Neural cell (in vitro differentiated cells): ENCODE measurements around the gene SLC17A7. TPM values are rescaled to one million over a fixed set of nuclear protein-coding genes. Genes with fewer than 3 reads are reported as not detected.
"Not testable (repeated sequence)": the region's sequence is repeated elsewhere in the genome, so short reads cannot be mapped to it uniquely, and the experiment has no call there.

Experiments used
- H2AFZ ChIP-seq: fragments of 200-600, 300-800 bp; sonication (generic), shearing (Covaris generic); 2 replicates; pipeline ENCODE4 v1.6.0; 2014; ENCODE audit warnings: low read depth, mild to moderate bottlenecking, antibody characterized with exemption, low read length, moderate library complexity
- H3F3A ChIP-seq: fragments of 200-600 bp; shearing (Covaris generic); 2 replicates; pipeline ENCODE4 v1.6.1; 2016; ENCODE audit warnings: mild to moderate bottlenecking, moderate library complexity, mixed read lengths, antibody characterized with exemption, low read length; ENCODE audit not compliant: insufficient read depth, poor library complexity, severe bottlenecking
- H3K27ac ChIP-seq: fragments of 200-600, 300-800 bp; sonication (generic), shearing (Covaris generic); 2 replicates; pipeline ENCODE4 v1.5.1; 2014; ENCODE audit warnings: mild to moderate bottlenecking, low read length, moderate library complexity
- H3K27me3 ChIP-seq: fragments of 300-800, 200-600 bp; sonication (generic), shearing (Covaris generic); 2 replicates; pipeline ENCODE4 v1.6.0; 2014; ENCODE audit warnings: mild to moderate bottlenecking, low read depth, low read length, moderate library complexity; ENCODE audit not compliant: insufficient read depth
- H3K36me3 ChIP-seq: fragments of 300-800, 200-600 bp; sonication (generic), shearing (Covaris generic); 2 replicates; pipeline ENCODE4 v1.5.1; 2014; ENCODE audit warnings: mild to moderate bottlenecking, antibody characterized with exemption, low read length, moderate library complexity; ENCODE audit not compliant: insufficient read depth
- H3K4me2 ChIP-seq: fragments of 300-800, 200-600 bp; sonication (generic), shearing (Covaris generic); 2 replicates; pipeline ENCODE4 v1.6.0; 2014; ENCODE audit warnings: mild to moderate bottlenecking, low read length
- H3K4me3 ChIP-seq: fragments of 300-800, 200-600 bp; sonication (generic), shearing (Covaris generic); 2 replicates; pipeline ENCODE4 v1.5.1; 2014; ENCODE audit warnings: mild to moderate bottlenecking, low read length, moderate library complexity
- H3K79me2 ChIP-seq: fragments of 200-600 bp; shearing (Covaris generic); replicated peaks from 2 replicates; pipeline ENCODE4 v1.6.0; 2014; ENCODE audit warnings: mild to moderate bottlenecking, low read length, moderate library complexity; ENCODE audit not compliant: insufficient read depth
- H3K9ac ChIP-seq: fragments of 300-800, 200-600 bp; sonication (generic), shearing (Covaris generic); 2 replicates; pipeline ENCODE4 v1.6.1; 2016; ENCODE audit warnings: mild to moderate bottlenecking, low read length, mixed read lengths
- H3K9me2 ChIP-seq: fragments of 200-600 bp; shearing (Covaris generic); 2 replicates; pipeline ENCODE4 v1.6.1; 2016; ENCODE audit warnings: mild to moderate bottlenecking, low read length, mixed read lengths; ENCODE audit not compliant: insufficient read depth
- H3K9me3 ChIP-seq: fragments of 200-600, 300-800 bp; sonication (generic), shearing (Covaris generic); 2 replicates; pipeline ENCODE4 v1.6.1; 2016; ENCODE audit warnings: mild to moderate bottlenecking, mixed run types, low read length, moderate library complexity, mixed read lengths
- H4K20me1 ChIP-seq: fragments of 200-600 bp; shearing (Covaris generic); 2 replicates; pipeline ENCODE4 v1.6.1; 2016; ENCODE audit warnings: mild to moderate bottlenecking, mixed run types; ENCODE audit not compliant: insufficient read depth
- CTCF ChIP-seq: fragments of 450-650 bp; IDR thresholded peaks from 2 replicates; pipeline ENCODE4 v1.5.1; 2014; ENCODE audit warnings: antibody characterized with exemption, mild to moderate bottlenecking, moderate library complexity; ENCODE audit not compliant: poor library complexity, severe bottlenecking
- EP300 ChIP-seq: fragments of 450-650 bp; conservative IDR thresholded peaks from 2 replicates; pipeline ENCODE4 v1.6.1; 2014; ENCODE audit warnings: antibody characterized with exemption, mild to moderate bottlenecking, moderate library complexity; ENCODE audit not compliant: poor library complexity, severe bottlenecking
- EZH2 ChIP-seq: fragments of 200-600, 300-800 bp; shearing (Covaris generic), sonication (generic); IDR thresholded peaks from 2 replicates; pipeline ENCODE4 v1.6.1; 2014; ENCODE audit warnings: antibody characterized with exemption, low read length, borderline replicate concordance, mild to moderate bottlenecking; ENCODE audit not compliant: insufficient read depth, poor library complexity, severe bottlenecking
- MXI1 ChIP-seq: fragments of 450-650 bp; conservative IDR thresholded peaks from 2 replicates; pipeline ENCODE4 v1.6.1; 2014; ENCODE audit warnings: antibody characterized with exemption, mild to moderate bottlenecking; ENCODE audit not compliant: poor library complexity, severe bottlenecking
- POLR2AphosphoS5 ChIP-seq: IDR thresholded peaks from 2 replicates; pipeline ENCODE4 v1.6.1; 2012
- RAD21 ChIP-seq: fragments of 450-650 bp; conservative IDR thresholded peaks from 2 replicates; pipeline ENCODE4 v1.6.1; 2014; ENCODE audit warnings: antibody characterized with exemption, mild to moderate bottlenecking, moderate library complexity
- REST ChIP-seq: IDR thresholded peaks from 2 replicates; pipeline ENCODE4 v1.6.1; 2012; ENCODE audit warnings: borderline replicate concordance
- SMC3 ChIP-seq: fragments of 450-650 bp; conservative IDR thresholded peaks from 2 replicates; pipeline ENCODE4 v1.6.1; 2014; ENCODE audit warnings: antibody characterized with exemption, mild to moderate bottlenecking, moderate library complexity; ENCODE audit not compliant: poor library complexity
- TAF1 ChIP-seq: IDR thresholded peaks from 2 replicates; pipeline ENCODE4 v1.6.1; 2012; ENCODE audit warnings: low read depth
- polyA plus RNA-seq: library from polyadenylated mRNA; depleted of rRNA; stranded (reverse); fragments of >200 nt; gene quantifications from 2 replicates; pipeline ENCODE4 v1.2.3, GENCODE V29; 2014

Gene SLC17A7
- polyA plus RNA-seq, 1 donor from 2014 or later = 0.07 TPM

DNA sequence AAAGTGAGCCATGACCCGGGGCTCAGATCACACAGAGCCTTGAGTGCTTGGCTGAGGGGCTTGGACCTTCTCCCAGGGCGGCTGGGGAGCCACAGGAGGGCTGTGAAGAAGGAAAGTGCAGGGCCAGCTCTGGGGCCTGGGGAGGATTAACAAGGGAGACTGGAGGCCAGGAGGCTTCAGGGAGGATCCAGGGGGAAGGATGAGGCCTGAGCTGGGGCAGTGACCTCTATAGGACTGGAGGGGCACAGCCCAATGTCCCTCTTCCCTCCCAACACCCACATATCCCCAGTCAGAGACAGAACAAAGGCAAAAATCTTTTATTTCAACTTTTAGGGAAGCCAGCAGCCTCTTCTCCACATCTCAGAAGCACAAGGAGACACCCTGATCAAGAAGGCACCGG lies 4.7 kb upstream of the SLC17A7 start:
- no peaks in the 10 kb centered on the region for H3K36me3 ChIP-seq
- H3K27ac ChIP-seq = no peak overlapping the region
- no peak overlapping the region for H3K4me3 ChIP-seq
- no peaks in the 10 kb centered on the region for H3K9me2 ChIP-seq
- H3K79me2 ChIP-seq = peaks cover 6% of the 10 kb centered on the region
- no peak overlapping the region for H2AFZ ChIP-seq
- H3K9me3 ChIP-seq = no peaks in the 10 kb centered on the region
- H3K4me2 ChIP-seq = no peak overlapping the region
- H3K27me3 ChIP-seq = peaks cover 22% of the 10 kb centered on the region
- no peaks in the 10 kb centered on the region for H4K20me1 ChIP-seq
- H3F3A ChIP-seq = no peaks in the 10 kb centered on the region
- H3K9ac ChIP-seq = no peak overlapping the region
- no peak for TF ChIP-seq CTCF
- TF ChIP-seq EZH2 = no peak
- TF ChIP-seq EP300 = no peak
- no peak for TF ChIP-seq MXI1
- TF ChIP-seq TAF1 = no peak
- TF ChIP-seq POLR2AphosphoS5 = no peak
- TF ChIP-seq SMC3 = no peak
- TF ChIP-seq RAD21 = no peak
- TF ChIP-seq REST = no peak

DNA sequence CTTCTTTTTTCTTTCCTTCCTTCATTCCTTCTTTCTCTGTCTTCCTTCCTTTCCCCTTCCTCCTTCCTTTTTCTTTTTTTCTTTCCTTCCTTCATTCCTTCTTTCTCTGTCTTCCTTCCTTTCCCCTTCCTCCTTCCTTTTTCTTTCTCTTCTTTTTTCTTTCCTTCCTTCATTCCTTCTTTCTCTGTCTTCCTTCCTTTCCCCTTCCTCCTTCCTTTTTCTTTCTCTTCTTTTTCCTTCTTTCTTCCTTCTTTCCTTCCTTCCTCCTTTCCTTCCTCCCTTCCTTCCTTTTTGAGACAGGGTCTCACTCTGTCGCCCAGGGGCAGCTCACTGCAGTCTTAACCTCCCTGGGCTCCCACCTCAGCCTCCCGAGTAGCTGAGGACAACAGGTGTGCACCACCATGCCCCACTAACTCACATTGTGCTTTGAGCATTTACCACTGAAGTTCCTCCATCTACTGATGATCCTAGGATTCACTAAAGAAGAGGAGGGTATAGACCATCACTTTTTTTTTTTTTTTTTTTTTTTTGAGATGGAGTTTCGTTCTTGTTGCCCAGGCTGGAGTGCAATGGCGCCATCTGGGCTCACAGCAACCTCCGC lies 2.9 kb upstream of the SLC17A7 start:
- not testable (repeated sequence) for H3K4me2 ChIP-seq, H3K9ac ChIP-seq, H3K36me3 ChIP-seq, H3F3A ChIP-seq, H3K9me3 ChIP-seq, H3K9me2 ChIP-seq, H3K79me2 ChIP-seq, H3K4me3 ChIP-seq, H4K20me1 ChIP-seq, H2AFZ ChIP-seq, H3K27ac ChIP-seq
- peaks cover 40% of the 10 kb centered on the region for H3K27me3 ChIP-seq
